ENCODE measurements around the gene UQCRC1.
A peak's percentile ranks its signal among the peaks of the same experiment; 100 is the strongest.

UQCRC1 gene

DNA sequence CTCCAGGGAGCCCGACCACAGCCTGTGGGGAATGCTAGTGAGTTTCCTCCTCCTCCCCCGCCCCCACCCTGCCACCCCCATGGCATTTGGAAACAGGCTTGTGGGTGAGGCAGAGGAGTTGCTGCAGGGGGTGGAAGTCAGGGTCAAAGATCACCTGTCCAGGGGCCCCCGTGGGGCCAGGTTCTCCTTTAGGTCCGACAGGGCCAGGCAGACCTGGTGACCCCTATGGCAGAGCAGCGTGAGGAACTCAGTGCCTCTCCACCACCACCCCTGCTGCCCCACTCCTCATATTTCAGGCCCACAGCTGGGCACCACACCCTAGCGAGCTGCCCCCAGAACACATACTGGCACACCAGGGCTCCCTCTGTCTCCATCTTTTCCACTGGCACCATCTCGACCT is 36.9 kb downstream of the UQCRC1 start:
- no peak for DNase-seq (ENCODE audit: low read depth in 2 of 2)

DNA sequence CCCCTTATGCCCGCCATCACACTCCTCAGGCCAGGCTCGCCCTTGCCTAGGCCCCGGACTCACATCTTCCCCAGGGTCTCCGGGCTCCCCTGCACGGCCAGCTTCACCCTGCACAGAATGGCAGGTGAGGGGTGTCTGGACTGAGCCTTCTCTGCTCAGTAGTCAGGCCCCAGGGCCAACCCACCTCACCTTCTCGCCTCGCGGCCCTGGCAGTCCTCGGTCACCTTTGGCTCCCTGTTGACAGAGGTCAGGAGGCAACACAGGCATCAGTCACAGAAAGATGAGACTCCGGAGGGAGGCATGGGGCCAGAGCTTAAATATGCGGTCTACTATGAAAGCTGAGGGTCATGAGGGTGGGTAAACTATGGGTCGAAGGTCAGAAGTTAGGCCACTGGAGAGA is 37.5 kb downstream of the UQCRC1 start:
- no peak for DNase-seq (ENCODE audit: low read depth in 2 of 2)

DNA sequence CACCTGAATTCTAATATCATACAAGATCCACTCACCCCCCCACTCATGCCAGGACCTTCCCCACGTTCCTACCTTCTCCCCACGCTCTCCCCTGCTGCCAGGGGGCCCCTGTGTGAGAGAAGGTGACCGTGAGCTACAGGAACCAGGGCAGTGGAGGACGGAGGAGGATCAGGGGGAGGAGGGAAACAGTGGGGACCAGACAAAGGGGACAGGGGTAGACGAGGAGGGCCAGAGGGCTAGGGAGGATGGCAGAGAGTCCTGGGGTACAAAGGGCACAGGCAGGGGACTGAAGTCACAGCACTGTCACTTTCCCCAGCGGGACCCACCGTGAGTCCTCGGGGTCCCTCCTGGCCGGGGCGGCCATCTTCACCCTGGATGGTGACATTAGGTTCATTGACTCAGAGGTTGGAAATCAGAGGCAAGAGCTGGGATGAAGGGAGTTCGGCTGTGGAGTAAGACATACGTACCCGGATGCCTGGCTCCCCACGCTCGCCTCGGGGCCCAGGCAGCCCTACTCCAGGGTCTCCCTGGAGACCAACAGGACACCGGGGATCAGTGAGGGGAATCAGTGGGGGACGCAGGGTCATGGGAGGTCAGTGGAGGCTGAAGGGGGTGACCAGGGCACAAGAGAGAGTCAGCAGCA is 39.5 kb downstream of the UQCRC1 start:
- DNase-seq (ENCODE audit: low read depth in 2 of 2), result no peak

DNA sequence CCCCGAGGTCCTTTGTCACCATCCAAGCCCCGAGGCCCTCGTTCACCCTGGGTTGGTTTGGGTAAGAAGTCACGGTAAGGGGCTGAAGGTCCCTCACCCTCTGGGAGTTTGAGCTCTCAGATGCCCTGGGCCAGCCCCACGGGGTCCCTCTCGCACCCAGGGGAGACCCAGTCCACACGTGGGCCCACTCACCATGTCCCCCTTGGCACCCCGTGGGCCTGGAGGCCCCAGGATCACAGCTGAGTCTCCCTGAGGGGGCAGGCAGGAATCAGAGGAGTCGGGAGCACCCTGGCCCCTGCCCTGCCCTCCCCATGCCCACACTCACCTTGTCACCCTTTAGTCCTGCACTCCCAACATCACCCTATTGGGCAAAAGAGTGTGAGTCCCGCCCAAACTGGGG is 40.0 kb downstream of the UQCRC1 start:
- no peak for DNase-seq (ENCODE audit: low read depth in 2 of 2)

DNA sequence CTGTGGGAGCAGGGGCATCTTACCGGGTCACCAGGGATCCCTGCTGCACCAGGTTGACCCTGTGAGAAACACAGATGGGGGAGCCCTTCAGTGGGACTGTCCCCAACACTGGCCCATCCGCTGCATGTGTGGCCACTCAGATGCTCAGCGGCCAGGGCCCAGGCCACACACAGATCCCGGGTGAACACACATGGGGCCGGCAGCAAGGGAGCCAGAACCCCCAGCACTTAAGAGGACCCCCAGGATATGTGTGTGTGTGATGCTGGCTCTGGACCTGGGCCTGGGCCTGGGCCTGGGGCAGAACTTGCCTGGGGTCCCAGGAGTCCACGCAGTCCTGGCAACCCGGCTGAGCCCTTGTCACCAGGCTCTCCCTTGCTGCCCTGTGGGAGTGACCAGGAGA is 41.0 kb downstream of the UQCRC1 start:
- DNase-seq (ENCODE audit: low read depth in 2 of 2), result no peak

DNA sequence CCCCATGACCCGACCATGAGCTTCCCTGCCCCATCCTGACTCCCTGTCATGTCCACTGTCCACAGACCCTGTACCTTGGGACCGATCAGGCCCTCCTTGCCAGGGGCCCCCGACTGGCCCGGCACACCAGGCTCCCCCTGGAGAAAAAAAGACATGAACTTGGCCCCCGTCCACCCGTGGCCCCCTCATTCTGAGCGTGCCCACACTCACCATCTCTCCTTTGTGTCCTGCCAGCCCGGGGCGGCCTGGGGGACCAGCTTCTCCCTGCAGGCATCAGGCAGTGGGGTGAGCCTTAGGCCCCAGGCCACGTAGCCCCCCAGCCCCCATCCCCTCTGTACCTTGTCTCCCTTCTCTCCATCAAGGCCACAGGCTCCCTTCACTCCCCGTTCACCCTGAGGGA is 41.9 kb downstream of the UQCRC1 start:
- no peak for DNase-seq (ENCODE audit: low read depth in 2 of 2)

DNA sequence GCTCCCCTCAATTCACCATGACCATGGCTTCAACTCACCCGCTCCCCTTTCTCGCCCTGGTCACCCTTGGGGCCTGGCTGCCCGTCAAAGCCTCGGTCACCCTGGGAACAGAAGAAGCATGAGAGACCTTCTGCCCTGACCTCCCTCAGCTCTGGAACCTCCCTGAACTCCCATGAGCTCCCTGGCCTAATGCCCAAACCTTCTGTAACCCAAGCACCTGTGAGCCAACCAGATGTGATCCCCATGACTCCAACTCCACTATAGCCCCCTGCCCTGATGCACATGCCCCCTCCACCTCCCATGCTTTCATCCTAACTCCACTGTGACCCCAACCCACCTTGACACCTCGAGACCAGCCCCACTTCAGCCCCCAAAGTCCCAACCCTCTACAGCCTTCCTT is 42.4 kb downstream of the UQCRC1 start:
- DNase-seq (ENCODE audit: low read depth in 2 of 2), result no peak

DNA sequence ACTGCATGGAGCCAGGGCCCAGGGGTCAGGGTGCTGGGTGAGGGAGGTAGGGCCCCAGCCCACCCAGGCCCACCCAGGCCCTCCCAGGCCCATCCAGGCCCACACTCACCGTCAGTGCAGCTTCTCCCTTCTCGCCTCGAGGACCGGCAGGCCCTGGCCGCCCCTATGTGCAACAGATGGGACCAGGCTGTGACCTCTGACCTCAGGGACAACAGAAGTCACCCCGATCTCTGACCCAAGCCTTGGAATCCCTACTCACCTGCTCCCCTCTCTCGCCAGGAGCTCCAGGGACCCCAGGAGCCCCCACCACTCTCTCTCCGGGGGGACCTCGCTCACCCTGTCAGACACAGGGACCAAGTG is 43.1 kb downstream of the UQCRC1 start:
- DNase-seq (ENCODE audit: low read depth in 2 of 2), result no peak

DNA sequence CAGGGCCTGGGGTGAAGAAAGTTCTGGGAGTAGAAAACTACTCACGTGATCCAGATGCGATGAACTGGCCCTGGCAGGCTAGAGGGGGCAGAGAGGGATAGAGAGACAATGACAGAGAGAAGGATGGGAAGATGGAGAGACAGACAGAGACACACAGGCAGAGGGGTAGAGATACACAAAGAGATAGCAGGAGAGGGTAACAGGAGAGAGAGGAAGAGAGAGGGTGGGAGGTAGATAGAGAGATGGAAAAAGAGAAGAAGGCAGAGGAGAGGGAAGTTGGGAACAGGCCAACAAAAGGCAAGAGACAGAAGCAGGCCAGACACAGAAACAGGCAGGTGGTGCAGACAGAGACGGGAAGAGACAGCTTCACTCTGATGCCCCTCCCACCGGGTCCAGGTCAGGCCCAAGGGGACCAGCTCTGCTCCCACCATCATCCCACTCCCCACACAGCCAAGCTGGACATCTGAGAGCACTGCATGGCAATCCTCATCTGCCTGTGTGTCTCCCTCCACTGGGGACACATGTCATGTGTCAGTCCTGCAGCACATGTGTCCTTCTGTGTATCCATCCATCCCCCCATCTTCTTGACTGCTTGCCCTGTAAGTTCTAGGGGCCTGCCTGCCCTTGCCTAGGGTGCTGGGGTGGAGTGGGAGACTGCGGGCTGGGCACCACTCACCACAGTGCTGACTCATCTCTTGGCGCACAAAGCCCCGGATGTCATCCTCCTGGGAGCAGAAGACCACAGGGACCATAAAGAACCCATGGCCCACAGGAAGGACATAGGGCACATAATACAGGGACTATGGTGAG is 43.6 kb downstream of the UQCRC1 start:
- no peak for DNase-seq (ENCODE audit: low read depth in 2 of 2)

DNA sequence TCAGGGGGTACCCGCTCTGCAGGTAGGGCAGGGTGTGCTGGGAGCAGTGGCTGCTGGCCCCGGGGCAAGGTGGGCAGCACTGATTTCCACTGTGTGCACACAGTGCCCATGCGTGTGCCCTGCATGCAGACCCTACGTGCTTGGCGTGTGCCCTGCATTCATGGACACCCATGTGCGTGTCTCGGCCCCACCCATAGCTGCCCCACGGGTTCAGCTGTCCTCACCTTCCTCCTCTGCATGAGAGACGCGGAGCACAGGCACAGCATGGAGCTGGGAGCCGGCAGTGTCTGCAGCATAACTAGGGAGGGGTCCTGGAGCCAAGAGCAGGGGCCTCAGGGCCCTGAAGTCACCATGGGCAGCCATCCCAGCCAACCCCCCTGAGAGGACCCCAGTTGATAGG is 44.3 kb downstream of the UQCRC1 start:
- DNase-seq (ENCODE audit: low read depth in 2 of 2), result no peak

DNA sequence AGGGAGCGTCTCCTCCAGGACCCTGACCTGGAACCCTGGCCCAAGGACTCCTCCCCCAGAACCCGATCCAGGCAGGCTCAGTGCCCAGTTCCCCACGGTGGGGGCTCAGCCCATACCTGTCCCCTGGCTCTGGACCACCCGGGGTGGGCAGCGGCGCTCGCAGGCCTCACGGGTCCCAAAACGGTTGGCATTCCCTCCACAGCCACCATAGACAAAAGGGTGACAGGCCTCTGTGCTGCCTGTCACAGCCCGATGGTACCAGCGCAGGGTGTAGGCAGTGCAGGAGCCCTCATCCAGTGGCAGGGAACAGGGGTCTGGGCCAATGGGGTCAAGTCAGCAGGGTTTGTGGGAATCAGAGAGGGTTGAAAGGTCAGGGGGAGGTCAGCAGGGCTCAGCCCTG is 44.8 kb downstream of the UQCRC1 start:
- no peak for DNase-seq (ENCODE audit: low read depth in 2 of 2)

DNA sequence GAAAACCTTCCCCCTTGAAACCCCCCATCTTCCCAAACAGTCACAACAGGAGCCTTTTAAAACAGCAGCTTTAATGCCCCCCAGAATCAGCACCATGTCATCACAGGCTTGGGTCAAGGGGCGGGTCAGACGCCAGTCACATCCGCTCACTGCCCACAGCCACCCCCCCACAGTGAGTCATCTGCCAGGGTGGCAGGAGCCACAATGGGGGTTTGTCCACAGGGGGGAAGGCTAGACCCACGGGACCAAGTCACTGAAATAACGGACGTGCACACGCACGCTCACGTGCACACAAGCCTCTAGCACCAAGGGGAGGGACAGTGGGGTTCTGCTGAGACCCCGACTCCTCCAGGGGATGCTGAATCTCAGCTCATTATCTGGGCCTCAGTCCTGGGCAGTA is 45.4 kb downstream of the UQCRC1 start:
- no peak for DNase-seq (ENCODE audit: low read depth in 2 of 2)

DNA sequence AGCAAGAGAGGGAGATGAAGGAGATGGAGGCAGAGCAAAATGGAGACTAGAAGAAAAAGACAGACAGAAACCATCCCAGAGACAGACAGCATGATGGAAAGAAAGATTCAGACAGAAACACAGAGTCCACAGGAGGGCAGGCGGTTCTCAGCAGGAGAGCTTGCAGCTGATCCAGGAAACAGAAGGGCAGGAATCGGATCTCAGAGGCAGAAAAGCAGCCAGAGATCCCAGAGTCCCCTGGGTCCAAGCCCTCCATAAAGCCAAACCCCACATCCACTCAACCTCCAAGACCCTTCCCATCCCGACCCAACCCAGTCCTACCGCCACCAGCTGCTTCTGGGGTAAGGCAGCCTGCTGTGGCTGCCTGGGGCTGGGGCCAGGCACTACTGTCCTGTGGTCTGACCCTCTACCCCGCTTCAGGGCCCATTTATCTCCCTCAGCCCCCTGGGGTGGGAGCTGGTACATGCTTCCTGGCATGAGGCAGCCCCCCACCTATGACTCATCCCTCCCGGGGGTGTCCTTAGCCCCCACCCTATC is 46.0 kb downstream of the UQCRC1 start, which contains the start of gene UCN2:
Gene UCN2 (minus strand): TSS at position 400 of the 537 bp plus-strand sequence. CDS start 657 bp downstream, outside the sequence.
- DNase-seq (ENCODE audit: low read depth in 2 of 2), result no peak

DNA sequence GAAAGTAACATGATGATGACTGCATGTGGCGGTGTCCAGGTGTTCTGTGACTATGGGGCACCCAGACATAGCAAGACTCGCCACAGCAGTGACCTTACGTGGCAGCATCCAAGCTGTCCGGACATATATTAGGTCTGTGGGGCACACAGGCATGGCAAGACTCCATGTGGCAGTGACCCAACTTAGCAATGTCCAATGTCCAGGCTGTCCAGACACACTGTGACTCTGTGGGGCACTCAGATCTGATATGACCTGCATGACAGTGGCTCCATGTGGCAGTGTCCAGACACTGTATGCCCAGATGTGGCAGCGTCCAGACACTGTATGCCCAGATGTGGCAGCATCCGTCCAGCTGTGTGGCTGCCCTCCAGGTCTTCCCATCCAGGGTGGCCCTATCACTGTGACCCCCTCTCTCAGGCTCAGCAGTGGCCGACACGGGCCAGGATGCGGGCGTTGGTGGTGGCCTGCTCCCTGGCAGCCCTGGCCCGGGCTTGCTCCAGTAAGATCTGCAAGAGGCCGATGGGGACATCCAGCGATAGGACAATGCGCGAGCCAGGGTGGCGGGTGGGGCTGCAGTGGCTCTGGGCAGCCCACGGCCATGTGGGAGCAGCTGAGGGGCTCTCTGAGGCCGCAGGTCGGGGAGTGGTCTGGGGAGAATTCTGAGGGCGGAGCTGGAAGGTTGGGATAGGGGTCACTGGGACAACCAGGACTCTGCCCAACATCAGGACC is 46.9 kb downstream of the UQCRC1 start:
- no peak for DNase-seq (ENCODE audit: low read depth in 2 of 2)

DNA sequence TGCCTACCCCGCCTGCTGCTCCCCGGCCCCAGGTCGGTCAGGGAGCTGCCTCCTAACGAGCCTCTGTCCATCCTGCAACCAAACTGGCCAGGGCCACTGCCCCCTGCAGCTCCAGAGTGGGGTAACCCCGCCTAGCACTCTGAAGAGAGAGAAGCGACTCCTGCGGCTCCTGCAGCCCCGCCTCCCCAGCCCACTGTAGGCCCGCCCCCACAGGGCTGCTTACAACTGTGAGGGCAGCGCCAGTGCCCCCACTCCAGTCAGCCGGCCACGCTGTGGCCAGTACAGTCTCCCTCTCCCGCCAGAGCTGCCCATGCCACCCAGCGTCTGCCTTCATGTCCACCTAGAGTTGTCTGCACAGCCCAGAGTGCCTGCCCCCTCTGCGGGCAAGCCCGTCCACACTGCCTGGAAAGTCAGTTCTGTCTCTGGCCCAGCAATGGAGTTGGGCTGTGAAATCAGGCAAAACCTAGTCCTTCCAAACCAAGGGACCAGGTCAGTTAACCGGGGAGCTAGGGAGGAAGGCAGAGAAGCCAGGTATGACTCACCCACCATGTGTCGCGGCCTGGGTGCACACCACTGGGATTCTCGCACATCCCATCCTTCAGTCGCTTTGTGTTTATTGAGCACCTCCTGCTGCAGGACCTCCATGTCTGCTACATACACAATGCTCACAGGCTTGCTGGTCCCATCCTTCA is 48.3 kb downstream of the UQCRC1 start:
- no peak for DNase-seq (ENCODE audit: low read depth in 2 of 2)

DNA sequence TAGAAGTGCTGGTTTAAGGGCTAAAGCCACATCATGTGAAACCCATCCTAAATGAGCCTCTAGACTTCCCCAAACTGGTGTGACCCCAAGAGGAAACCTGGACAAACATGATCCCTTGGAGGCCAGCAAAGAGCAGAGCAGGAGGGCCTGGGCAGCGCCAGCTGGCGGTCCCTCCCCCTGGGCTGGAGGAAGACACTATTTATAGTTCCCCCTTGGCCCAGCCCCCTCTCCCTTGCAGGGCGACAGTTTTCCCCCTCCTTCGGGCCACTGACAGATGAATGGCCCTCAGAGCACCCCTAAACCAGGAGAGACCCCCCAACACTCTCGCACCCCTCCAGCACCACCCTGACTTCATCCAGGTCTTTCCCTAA is 48.8 kb downstream of the UQCRC1 start:
- DNase-seq (ENCODE audit: low read depth in 2 of 2), result no peak

DNA sequence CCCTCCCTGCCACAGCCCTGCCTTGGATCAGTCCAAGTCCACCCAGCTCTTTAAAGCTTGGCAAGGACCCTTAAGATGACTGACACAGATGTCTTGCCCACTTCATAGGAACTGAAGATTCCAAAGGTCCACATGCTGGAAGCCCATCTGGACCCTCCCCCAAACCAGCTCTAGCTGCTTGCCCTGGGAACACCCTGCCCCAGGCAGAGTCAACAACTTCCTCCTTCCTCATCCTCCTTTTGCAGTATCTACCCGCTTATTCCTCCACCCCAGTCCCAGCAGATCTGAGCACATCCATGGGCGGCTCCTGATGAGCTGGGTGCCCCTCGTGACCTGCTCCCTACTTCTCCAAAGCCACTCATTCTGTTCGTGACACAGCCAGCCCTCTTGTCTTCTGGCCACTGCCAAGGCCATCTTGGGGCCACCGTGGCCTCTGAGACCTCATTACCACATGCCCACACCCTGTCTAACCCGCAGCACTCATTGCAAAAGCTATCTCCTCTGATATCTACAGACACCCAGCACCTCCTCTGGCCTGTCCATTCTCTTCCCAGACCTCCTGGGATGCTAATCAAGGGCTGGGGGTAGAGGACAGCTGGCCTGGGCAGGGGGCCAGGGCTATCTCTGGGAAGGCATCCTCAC is 50.8 kb downstream of the UQCRC1 start:
- DNase-seq (ENCODE audit: low read depth in 2 of 2), result no peak

DNA sequence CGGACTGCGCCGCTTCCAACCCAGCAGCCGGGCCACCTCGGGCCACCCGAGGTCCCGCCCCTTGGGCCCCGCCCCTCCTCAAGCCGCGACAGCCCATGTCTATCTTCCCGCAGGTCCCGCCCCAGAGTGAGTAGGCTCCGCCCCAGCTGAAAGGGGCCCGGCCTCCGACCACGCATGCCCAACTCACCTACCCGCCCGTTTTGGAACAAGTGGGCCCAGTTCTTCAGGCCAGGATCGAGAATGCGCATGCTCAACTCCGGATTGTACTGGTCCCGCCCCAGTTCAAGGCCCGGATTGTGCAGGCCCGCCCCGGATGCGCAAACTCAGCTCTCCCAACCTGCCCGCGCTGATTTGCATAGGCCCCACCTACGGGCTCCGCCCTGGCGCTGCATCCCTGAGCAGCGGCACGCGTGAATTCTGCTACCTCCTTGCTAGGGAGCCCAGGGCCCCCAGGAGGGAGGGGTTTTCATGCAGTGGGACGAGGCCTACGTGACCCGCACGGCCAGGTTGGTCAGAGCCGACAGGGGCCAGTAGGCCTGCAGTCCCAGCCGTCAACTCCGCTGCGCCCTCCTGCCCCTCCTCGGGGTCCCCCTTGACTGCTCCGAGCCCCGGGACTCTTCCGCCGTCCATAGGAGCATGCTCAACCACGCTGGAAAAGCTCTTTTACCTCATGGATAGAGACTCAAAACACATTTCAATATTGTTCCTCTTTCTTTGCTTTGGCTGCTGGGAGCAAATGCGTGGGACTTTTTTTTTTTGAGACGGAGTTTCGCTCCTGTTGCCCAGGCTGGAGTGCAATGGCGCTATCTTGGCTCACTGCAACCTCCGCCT is 52.4 kb downstream of the UQCRC1 start, which contains the start of gene PFKFB4:
Gene PFKFB4 (minus strand): TSS at position 8 of the 831 bp plus-strand sequence. CDS start 26 bp downstream, outside the sequence.
- DNase-seq (ENCODE audit: low read depth in 2 of 2), result peak; percentile 99

DNA sequence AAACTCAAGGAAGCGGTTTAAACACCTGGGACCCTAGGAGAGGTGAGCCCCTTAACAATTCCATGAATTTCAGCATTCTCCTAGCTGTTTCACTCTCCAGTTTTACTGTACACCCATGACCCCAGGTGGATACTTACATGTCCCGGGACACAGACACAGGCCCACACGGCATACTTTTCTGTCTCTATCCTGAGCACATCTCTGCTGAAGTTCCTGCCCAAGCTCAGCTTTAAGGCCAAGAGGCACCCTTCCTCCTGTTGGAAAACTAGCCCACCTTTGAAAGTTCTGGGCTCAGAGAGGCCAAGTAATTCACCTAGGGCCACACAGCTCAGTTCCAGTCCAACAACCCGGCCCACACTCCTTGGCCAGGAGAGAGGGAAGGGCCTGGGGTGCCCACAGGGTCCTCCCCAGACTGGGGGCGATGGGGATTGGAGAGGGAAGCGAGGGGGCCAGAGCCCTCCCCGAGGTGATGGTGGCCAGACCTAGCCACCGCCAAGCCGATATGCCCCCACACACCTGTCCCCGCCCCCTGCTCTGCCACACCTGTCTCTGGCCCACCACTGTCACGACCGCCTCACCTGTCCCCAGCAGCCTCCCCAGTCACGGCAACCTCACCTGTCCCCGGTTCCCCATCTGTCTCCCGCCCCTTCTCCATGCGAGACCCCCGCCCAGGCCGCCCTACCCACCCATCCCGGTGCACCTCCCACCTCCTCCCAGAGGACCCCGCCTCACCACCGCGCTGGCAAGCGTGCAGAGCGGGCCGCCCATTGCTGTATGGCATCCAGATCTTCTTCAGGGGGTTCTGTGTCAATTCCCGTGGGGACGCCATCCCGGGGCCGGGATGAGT is 53.3 kb downstream of the UQCRC1 start:
- peak in 1 of 2 donors; percentile 7 for DNase-seq (ENCODE audit: low read depth in 2 of 2)
